Measurements from ENCODE around the gene ZNF407.

The ZNF407 gene

GRCh38 chr18:74996055-74996454 is 398.4 kb downstream of the ZNF407 start:
- TF ChIP-seq NFIC (IDR thresholded peaks at IDR 0.05) (no peak), YY1 (IDR thresholded peaks at IDR 0.05; ENCODE audit: low read depth) (no peak), ZBTB7A (IDR thresholded peaks at IDR 0.05; ENCODE audit: low read depth) (no peak), RAD21 (IDR thresholded peaks at IDR 0.05; ENCODE audit: low read depth) (no peak), REST (IDR thresholded peaks at IDR 0.05; ENCODE audit: low read depth) (no peak), TAF1 (IDR thresholded peaks at IDR 0.05; ENCODE audit: low read depth) (no peak), TCF12 (IDR thresholded peaks at IDR 0.05; ENCODE audit: low read depth) (no peak), CEBPB (IDR thresholded peaks at IDR 0.05) (no peak), FOXM1 (IDR thresholded peaks at IDR 0.05; ENCODE audit: borderline replicate concordance, low read depth) (no peak), TEAD4 (IDR thresholded peaks at IDR 0.05) (no peak)
- TF ChIP-seq, protein P1, sequence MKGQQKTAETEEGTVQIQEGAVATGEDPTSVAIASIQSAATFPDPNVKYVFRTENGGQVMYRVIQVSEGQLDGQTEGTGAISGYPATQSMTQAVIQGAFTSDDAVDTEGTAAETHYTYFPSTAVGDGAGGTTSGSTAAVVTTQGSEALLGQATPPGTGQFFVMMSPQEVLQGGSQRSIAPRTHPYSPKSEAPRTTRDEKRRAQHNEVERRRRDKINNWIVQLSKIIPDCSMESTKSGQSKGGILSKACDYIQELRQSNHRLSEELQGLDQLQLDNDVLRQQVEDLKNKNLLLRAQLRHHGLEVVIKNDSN (IDR thresholded peaks at IDR 0.05): no peak

DNA sequence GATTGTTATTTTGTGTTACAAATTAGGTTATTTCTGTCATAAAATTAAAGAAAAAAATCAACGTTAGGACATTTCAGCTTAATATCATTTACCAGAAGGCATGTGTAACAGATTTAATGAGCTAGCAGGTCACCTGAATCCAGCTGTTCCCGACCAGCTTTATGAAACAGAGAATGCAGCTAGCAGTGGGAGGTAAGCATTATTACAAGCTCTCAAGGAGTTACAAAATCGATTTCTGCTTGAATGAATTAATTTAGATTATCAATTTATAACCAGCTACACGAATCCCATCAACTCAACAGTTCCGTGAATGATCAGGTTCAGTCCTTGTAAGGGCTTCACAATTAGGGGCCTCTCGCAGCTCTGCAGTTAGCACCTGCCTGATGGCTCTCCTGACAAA is 399.3 kb downstream of the ZNF407 start:
- TF ChIP-seq TEAD4 (IDR thresholded peaks at IDR 0.05) (no peak), NFIC (IDR thresholded peaks at IDR 0.05) (no peak), TAF1 (IDR thresholded peaks at IDR 0.05; ENCODE audit: low read depth) (no peak), CREB1 (IDR thresholded peaks at IDR 0.05; ENCODE audit: low read depth) (no peak), YY1 (IDR thresholded peaks at IDR 0.05; ENCODE audit: low read depth) (no peak), EGR1 (IDR thresholded peaks at IDR 0.05) (no peak), CEBPB (IDR thresholded peaks at IDR 0.05) (no peak), TCF12 (IDR thresholded peaks at IDR 0.05; ENCODE audit: low read depth) (no peak), FOXM1 (IDR thresholded peaks at IDR 0.05; ENCODE audit: borderline replicate concordance, low read depth) (no peak), REST (IDR thresholded peaks at IDR 0.05; ENCODE audit: low read depth) (no peak), RAD21 (IDR thresholded peaks at IDR 0.05; ENCODE audit: low read depth) (no peak), ZBTB7A (IDR thresholded peaks at IDR 0.05; ENCODE audit: low read depth) (no peak)
- TF ChIP-seq, protein P1 (IDR thresholded peaks at IDR 0.05): no peak
- TF ChIP-seq, protein P2, sequence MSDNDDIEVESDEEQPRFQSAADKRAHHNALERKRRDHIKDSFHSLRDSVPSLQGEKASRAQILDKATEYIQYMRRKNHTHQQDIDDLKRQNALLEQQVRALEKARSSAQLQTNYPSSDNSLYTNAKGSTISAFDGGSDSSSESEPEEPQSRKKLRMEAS (IDR thresholded peaks at IDR 0.05): no peak

DNA sequence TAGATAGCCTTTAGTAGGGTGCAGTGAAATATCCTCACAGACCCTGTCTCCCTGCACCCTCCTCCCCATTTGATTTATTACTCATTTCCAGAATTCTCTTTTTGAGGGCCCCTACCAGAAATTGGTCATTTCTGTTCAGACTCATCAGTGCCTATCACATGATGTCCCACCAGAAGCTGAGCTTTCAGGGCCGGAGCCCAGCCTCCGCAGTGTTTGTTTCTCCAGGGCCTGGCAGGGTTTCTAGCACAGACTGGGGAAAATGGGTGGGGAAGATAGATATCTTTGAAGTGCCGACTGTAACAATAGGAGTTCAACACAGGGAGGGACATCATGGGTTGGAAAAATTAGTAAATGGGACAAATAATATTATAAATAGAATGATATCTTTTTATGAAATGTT is 403.2 kb downstream of the ZNF407 start:
- TF ChIP-seq, protein P2 (IDR thresholded peaks at IDR 0.05): no peak
- no peak for TF ChIP-seq TAF1 (IDR thresholded peaks at IDR 0.05; ENCODE audit: low read depth)

DNA sequence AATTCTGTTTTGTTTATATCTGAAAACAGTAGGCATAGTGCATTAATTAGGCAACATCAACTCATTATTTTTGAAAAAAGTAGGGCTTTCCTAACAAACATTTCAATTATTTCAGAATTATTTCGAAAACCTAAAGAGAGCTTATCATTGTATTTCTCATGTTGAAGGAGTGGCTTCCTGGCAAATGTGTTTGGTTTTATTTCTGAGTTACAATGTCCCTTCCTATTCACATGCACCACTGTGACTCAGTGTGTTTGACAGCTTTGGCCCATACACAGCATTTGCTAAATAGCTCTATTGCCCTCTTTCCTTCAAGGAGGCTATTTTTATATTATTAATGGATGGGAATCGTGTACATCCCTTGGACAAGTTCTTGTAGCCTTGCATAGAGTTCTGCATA is 405.4 kb downstream of the ZNF407 start:
- TF ChIP-seq CREB1 (IDR thresholded peaks at IDR 0.05; ENCODE audit: low read depth): no peak
- no peak for TF ChIP-seq TAF1 (IDR thresholded peaks at IDR 0.05; ENCODE audit: low read depth)
- TF ChIP-seq, protein P2 (IDR thresholded peaks at IDR 0.05): no peak
- TF ChIP-seq, protein P1 (IDR thresholded peaks at IDR 0.05): no peak
- TF ChIP-seq ZBTB7A (IDR thresholded peaks at IDR 0.05; ENCODE audit: low read depth): no peak

GRCh38 chr18:75003764-75004690 is 406.4 kb downstream of the ZNF407 start:
- TF ChIP-seq FOXM1 (IDR thresholded peaks at IDR 0.05; ENCODE audit: borderline replicate concordance, low read depth) (no peak), TCF12 (IDR thresholded peaks at IDR 0.05; ENCODE audit: low read depth) (no peak), ZBTB7A (IDR thresholded peaks at IDR 0.05; ENCODE audit: low read depth) (no peak), CEBPB (IDR thresholded peaks at IDR 0.05) (no peak), RAD21 (IDR thresholded peaks at IDR 0.05; ENCODE audit: low read depth) (no peak), TEAD4 (IDR thresholded peaks at IDR 0.05) (no peak), YY1 (IDR thresholded peaks at IDR 0.05; ENCODE audit: low read depth) (no peak), EP300 (IDR thresholded peaks at IDR 0.05; ENCODE audit: borderline replicate concordance) (no peak), REST (IDR thresholded peaks at IDR 0.05; ENCODE audit: low read depth) (no peak)
- TF ChIP-seq, protein P1 (IDR thresholded peaks at IDR 0.05): no peak
- TF ChIP-seq, protein P2 (IDR thresholded peaks at IDR 0.05): no peak

All from Ishikawa (cell line).